ENCODE data around the gene RTF2.

- TF ChIP-seq, protein P1, sequence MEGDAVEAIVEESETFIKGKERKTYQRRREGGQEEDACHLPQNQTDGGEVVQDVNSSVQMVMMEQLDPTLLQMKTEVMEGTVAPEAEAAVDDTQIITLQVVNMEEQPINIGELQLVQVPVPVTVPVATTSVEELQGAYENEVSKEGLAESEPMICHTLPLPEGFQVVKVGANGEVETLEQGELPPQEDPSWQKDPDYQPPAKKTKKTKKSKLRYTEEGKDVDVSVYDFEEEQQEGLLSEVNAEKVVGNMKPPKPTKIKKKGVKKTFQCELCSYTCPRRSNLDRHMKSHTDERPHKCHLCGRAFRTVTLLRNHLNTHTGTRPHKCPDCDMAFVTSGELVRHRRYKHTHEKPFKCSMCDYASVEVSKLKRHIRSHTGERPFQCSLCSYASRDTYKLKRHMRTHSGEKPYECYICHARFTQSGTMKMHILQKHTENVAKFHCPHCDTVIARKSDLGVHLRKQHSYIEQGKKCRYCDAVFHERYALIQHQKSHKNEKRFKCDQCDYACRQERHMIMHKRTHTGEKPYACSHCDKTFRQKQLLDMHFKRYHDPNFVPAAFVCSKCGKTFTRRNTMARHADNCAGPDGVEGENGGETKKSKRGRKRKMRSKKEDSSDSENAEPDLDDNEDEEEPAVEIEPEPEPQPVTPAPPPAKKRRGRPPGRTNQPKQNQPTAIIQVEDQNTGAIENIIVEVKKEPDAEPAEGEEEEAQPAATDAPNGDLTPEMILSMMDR (conservative IDR thresholded peaks at IDR 0.05 in 1 of 2, IDR thresholded peaks at IDR 0.05 in 1 of 2; ENCODE audit: low read depth in 1 of 2, low read length in 2 of 2): peak; percentile 38 to 62
- TF ChIP-seq EZH2 (IDR thresholded peaks at IDR 0.05; ENCODE audit: low read length, missing control alignments): no peak
Observed at GRCh38 chr20:56504373-56505005, 36.1 kb downstream of the RTF2 start.
